Mammary epithelial cell (primary cell): Measurements from ENCODE around the gene GRIP1.

ENCODE experiments used
- EZH2 ChIP-seq: IDR thresholded peaks from 2 replicates; pipeline ENCODE4 v1.6.1; 2012; ENCODE audit warnings: low read length, inconsistent platforms, borderline replicate concordance
- TF ChIP-seq, protein P1 (sequence below), 2 donors: IDR thresholded peaks in 1 of 2; conservative IDR thresholded peaks in 1 of 2; 2 replicates each; pipeline ENCODE4 v1.5.1; 2011 to 2012; ENCODE audit warnings: inconsistent platforms in 2 of 2, low read length in 2 of 2, mild to moderate bottlenecking in 2 of 2, control low read depth in 1 of 2, low read depth in 1 of 2; ENCODE audit not compliant: insufficient read depth in 1 of 2; ENCODE audit errors: extremely low read depth in 1 of 2

DNA sequence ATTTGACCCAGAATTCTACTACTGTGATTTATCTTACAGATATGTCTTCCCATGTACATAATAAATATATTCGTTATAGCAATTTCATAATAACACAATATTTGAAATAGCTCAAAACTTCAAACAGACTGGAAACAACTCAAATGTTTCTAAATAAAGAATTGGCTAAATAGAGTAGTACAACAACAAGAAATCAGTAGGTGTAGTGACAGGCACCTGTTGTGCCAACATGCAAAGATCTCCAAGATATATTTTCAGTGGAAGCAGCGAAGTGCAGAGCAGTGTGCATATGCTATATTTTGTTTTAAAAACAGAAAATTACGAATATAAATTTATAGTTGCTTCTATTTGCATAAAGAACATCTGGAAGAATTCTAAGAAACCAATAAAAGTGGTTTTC lies 60.9 kb downstream of the GRIP1 start:
- TF ChIP-seq, protein P1, sequence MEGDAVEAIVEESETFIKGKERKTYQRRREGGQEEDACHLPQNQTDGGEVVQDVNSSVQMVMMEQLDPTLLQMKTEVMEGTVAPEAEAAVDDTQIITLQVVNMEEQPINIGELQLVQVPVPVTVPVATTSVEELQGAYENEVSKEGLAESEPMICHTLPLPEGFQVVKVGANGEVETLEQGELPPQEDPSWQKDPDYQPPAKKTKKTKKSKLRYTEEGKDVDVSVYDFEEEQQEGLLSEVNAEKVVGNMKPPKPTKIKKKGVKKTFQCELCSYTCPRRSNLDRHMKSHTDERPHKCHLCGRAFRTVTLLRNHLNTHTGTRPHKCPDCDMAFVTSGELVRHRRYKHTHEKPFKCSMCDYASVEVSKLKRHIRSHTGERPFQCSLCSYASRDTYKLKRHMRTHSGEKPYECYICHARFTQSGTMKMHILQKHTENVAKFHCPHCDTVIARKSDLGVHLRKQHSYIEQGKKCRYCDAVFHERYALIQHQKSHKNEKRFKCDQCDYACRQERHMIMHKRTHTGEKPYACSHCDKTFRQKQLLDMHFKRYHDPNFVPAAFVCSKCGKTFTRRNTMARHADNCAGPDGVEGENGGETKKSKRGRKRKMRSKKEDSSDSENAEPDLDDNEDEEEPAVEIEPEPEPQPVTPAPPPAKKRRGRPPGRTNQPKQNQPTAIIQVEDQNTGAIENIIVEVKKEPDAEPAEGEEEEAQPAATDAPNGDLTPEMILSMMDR (conservative IDR thresholded peaks at IDR 0.05 in 1 of 2, IDR thresholded peaks at IDR 0.05 in 1 of 2; ENCODE audit: extremely low read depth in 1 of 2, insufficient read depth in 1 of 2, low read depth in 1 of 2, low read length in 2 of 2): no peak
- no peak for TF ChIP-seq EZH2
